GM19468 (cell line): Measurements from ENCODE around the gene S100A6.
"Not testable (repeated sequence)": the region's sequence is repeated elsewhere in the genome, so short reads cannot be mapped to it uniquely, and the experiment has no call there.

Experiments used
- ATAC-seq: cut with Tn5 transposase; IDR thresholded peaks from one replicate; pipeline ENCODE4 v1.9.1; 2021; ENCODE audit warnings: mild to moderate bottlenecking, moderate library complexity, moderate number of reproducible peaks; ENCODE audit not compliant: unreplicated experiment; ENCODE audit errors: extremely low read depth

S100A6 gene

DNA sequence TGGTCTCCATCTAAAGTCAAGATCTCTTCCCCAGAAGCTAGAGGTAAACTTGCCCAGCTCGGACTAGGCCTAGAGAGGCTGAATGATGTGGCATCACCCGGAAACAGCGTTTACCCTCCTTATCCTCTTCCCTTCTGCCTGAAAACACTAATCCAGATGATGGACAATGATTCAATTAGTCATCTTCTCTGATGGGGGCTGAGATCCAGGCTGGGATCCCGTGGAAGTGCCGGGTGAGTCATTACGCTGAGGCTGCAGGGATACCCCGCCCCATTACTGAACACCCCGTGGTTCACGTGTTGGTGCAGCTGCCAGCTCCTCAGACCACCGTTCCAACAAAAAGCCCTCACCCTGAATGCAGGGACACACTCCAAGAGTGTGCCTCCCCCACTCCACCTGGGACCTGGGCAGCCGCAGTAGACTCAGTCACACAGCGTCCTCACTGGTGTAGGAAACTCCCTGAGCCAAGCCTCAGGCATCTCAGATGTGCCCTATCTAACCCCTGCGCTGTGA is 2.0 kb downstream of the S100A6 start:
- ATAC-seq: no peak

DNA sequence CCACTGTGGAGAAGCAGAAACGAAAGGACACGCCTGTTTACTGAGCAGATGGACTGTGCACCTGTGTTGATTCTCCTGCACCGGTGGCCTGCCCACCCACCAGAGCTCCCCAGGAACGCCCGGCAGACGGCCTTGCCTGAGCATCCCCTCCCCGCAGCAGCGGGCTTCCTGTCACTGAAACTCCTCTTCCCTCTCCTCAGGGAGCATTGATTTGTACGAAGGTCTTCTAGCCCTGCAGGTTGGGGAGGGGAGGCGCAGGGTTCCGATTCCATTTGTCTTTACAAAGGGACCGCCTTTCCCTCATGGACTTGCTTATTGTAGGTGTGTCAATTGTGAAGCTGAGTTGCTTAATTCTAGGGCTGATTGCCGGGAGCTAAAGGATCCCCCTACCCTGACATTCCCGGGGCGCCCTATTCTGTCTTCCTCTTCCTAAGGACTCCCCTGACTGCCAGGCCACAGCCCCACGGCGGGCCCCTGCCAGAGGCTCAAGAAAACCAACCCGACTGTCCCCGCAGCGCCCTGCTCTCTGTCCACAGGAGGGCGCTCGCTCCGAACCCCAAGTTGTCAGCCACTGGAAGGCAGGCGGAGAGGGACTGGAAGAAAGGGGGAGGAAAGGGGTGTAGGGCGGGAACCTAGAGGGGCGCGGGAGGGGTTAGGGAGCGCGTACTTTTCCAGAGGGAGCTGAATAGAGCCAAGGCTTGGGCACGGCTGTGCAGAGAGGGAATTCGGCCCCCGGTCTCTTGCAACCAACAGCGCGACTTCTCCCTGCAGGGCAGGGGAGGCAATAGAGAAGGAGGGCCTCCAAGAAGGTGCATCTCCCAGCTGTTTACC is 2.8 kb downstream of the S100A6 start:
- no peak for ATAC-seq

DNA sequence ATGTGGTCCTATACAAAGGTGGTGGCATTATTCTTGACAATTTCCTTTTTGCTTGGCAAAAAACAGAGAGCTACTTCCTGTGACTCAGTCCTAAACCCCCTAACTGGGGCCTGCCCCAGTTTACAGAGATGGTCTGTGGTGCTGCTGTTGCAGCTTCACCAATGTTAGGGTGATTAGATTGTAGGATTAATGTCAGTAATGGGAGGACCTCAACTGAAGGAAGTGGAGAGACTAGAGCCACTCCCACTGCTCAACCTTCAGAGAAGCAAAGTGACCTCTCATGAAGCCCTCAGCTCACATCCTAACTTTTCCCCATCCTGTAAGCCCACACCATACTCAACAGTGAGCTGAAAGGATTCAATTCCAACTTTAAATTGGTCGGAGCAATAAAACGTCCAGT is 3.6 kb downstream of the S100A6 start:
- no peak for ATAC-seq

DNA sequence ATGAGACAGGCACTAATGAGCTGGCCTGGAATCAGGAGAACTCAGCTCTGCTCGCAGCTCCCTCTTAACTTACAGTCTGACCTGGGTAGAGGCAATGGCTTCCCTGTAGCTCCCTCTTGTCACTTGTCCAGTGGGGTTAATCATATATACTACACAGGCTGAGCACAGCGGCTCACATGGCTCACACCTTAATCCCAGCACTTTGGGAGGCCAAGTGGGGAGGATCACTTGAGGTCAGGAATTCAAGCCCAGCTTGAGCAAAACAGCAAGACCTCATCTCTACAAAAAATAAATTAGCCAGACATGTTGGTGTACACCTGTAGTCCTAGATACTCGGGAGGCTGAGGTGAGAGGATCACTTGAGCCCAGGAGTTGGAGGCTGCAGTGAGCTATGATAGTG is 4.2 kb downstream of the S100A6 start:
- no peak for ATAC-seq

DNA sequence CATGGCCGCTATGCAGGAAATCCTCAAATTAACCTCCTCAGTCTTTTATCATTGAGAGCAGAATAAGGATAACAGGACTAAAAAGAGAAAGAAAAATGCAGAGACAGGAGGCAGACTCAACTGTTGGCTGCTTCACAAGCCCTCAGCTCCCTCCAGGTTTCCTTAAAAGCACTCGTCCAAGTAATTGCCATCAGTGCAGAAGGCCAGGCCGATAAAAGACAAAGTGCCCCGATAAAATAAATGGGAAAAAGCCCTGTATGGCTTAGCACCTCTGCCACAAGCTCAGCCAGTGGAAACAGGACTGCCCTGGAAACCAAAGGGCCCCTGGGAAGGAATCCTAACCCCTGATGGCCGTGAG is 8.1 kb downstream of the S100A6 start:
- ATAC-seq: no peak

DNA sequence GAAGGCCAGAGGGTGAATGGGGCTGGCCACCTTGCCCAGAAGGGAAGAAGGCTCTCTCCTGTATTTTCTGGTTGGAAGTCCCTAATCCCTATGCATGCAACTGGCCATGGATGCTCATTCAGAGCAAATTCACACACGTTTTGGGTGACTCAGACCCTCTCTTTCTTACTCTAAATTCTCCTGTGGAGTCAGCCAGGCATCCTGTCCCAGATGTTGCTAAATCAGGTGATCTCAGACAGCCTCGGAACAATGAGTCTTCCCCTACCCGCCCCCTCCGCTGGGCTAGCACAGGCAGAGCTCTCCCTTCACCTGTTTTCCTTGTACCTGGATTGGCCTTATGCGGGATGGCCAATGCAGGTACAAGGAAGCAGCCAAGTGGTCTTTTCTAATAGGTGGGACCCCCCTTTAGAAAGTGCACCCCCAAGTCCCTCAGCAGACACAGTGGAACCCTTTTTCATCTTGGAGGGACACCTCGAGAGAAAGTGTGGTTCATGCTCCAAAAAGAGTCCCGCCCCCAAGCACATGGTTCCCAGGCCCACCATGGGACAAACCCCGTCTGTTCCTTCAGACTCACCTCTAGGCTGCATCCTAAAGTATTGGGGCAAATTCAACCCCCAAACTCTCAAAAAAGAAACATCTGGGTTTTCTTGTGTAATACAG is 8.6 kb downstream of the S100A6 start:
- no peak for ATAC-seq

DNA sequence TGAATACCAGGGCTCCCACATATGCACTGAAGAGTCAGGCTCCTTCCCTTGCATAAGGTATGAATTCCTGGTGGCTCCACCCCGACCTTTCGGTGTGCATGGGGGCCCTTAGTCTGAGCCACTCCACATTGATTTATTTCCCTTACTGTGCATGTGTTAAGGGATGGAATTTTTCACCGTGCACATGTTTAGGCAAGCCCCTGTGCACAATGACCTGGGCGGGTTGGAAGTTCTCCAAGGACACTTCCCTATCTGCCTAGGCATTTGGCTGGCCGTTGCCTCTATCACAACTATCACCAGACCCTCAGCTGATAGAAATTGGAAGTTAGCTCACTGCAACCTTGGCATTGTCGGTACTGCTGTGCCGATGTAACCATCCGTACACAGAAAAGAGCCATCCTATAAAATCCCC is 9.7 kb downstream of the S100A6 start:
- ATAC-seq: no peak

DNA sequence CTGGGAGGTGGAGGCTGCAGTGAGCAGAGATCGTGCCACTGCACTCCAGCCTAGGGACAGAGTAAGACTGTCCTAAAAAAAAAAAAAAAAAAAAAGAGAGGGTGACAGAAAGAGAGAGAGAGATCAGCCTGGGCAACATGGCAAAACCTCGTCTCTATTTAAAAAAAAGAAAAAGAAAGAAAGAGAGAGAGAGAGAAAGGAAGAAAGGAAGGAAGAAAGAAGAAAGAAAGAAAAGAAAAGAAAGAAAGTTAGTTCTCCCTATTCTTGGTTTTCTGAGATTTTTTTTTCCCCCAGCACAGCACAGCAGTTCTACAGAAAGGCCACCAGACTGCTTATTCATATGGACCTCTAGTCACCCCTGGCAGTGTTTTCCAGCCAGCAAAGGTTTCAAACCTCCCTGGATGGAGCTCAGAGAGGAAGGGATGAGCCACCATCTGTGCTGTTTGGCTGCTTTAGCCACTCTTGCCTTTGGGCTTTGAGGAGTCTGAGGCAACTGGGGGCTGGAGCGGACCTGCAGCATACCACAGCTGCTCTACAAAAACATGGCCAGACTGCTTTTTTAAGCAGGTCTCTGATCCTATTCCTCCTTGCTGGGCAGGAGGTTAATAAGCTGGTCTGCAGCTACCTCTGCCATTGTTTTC is 10.6 kb downstream of the S100A6 start:
- no peak for ATAC-seq

DNA sequence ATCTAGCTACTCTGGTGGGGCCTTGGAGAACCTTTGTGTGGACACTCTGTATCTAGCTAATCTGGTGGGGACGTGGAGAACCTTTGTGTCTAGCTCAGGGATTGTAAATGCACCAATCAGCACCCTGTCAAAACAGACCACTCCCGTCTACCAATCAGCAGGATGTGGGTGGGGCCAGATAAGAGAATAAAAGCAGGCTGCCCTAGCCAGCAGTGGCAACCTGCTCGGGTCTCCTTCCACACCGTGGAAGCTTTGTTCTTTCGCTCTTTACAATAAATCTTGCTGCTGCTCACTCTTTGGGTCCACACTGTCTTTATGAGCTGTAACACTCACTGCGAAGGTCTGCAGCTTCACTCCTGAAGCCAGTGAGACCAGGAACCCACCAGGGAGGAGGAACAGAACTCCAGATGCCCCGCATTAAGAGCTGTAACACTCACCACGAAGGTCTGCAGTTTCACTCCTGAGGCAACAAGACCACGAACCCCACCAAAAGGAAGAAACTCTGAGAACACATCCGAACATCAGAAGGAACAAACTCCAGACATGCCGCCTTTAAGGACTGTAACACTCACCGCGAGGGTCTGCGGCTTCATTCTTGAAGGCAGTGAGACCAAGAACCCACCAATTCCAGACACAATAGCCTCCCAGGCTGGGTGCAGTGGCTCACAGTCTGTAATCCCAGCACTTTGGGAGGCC is 13.3 kb downstream of the S100A6 start:
- not testable (repeated sequence) for ATAC-seq

DNA sequence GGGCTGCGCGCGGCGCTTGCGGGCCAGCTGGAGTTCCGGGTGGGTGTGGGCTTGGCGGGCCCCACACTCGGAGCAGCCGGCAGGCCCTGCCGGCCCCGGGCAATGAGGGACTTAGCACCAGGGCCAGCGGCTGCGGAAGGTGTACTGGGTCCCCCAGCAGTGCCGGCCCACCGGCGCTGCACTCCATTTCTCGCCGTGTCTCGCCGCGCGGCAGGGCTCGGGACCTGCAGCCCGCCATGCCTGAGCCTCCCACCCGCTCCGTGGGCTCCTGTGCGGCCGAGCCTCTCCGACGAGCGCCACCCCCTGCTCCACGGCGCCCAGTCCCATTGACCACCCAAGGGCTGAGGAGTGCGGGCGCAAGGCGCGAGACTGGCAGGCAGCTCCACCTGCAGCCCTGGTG is 14.0 kb downstream of the S100A6 start:
- not testable (repeated sequence) for ATAC-seq

DNA sequence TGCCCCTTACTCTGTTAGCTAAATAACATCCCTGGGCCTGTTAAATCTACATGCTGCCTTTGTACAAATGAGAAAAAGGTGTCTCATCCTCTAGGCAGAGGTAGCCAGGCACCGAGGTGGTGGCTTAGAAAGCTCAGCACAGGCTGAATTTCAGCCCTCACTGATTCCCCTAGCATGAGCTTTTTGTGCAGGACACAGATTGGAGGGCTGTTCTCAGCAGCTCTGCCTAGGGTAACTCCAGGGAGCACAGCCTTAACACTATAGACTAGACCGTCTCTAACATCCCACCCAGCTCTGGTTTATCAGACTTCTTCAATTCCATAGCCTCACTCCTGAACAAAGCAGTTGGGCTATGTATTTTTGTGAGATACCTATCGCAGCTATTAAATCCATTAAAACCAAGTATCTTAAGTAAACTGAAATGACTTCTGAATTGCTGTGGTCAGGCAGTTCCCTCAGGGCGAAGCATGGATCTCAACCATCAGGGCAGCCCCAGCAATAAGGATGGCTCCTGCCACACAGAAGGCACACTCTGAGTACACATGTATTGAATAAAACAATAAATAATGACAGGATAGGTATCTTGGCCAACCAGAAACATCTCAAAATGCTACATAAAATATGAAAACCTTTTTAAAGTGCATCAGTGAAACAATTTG is 14.8 kb downstream of the S100A6 start:
- ATAC-seq: no peak

DNA sequence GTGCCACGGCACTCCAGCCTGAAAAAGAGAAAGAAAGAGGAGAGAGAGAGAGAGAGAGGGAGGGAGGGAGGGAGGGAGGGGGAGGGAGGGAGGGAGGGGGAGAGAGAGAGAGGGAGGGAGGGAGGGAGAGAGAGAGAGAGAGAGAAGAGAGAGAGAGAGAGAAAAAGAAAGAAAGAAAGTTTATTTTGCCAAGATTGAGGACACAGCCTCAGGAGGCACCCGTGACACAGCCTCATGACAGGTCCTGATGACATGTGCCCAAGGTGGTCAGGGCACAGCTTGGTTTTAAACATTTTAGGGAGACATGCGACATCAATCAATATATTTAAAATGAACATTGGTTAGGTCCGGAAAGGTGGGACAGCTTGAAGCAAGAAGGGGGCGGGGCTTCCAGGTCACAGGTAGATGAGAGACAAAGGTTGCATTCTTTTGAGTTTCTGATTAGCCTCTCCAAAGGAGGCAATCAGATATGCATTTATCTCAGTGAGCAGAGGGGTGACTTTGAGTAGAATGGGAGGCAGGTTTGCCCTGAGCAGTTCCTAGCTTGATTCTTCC is 15.6 kb downstream of the S100A6 start:
- not testable (repeated sequence) for ATAC-seq

DNA sequence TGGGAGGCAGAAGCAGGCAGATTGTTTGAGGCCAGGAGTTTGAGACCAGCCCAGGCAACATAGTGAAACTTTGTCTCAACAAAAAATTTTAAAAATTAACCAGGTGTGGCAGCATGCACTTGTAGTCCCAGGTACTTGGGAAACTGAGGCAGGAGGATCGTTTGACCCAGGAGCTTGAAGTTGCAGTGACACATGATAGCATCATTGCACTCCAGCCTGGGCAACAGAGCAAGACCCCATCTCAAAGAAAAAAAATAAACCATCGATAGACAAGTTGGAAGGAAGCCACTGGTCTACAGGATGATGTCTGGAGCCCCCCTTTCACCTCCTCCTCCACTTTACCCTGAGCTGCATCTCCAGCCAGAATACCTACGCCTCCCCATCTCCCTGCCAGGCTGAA is 16.5 kb downstream of the S100A6 start:
- ATAC-seq: no peak

DNA sequence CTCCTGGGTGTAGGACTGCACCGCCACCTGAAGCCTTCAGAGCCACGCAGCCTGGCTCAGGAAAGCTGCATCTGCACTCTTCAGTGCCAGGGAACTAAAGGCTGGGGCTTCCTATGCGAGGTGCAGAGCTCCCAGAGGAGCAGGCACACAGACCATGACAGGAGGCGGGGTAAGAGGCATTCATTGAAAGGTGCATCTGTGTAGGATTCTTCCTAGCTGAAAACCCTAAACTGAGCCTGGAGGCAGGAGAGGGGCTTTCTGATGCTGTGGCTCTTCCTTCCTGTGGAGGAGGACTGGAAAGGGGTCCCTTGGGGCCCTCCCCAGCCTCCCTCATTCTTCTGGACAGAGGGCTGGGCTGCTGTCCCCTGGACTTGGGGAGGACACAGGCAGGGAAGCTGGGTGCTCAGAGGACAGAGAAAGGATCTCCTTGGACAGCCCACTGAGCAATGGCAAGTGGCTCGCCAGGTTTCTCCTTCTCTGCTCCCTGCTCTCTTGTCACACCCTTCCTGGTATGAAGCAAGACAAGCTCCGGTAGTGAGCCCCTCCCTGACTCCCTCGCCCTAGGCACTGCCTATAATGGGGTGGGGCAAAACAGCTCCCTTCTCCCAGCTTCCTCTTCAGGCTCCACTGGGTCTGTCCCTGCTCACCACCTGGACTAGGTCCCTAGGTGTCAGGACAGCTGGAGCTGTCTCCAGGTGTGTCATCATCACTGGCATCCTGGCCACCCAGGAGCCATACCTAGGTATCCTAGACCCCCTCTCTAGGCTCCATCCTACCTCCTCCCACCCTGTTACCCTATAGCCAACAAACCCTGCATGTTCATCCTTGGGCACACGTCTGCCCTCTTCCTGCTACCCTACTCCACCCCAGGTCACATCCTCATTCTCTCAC is 20.0 kb downstream of the S100A6 start:
- ATAC-seq: no peak

DNA sequence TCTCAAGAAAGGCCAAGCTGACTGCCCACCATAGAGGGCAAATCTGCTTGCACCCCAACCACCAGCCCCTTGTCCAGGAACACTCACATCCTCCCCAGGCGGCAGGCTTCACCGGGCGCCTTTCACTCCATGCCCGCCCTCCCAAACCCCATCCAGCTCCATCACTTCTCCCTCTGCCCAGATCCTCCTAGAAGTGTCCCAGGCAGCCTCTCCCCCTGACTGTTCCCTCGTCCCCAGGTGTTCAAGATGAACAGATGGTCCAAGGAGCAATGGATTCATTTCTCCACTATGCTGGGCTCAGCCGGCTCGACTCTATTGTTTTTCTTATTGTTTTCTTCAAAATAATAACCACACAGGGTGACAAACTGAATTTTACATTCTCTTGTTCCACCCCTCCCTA is 22.1 kb downstream of the S100A6 start:
- no peak for ATAC-seq

DNA sequence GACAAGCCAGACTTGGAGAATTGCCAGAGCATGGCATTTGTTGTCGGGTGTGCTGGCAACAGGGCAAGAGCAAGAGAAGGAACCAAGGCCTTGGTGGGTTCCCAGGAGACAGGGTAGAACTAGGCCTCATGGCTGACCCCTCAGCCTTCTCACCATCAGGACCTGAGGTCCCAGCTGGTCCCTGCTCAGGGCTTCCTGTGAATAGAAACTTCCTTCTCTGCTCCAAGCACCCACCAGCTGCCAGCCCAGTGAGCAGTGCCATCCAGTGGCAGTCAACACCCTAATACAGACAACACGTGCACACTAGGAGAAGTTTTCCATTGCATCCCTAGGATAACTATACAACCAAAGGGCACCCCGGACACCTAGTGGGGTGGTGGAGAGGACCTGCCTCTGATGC is 22.8 kb downstream of the S100A6 start:
- ATAC-seq: no peak

DNA sequence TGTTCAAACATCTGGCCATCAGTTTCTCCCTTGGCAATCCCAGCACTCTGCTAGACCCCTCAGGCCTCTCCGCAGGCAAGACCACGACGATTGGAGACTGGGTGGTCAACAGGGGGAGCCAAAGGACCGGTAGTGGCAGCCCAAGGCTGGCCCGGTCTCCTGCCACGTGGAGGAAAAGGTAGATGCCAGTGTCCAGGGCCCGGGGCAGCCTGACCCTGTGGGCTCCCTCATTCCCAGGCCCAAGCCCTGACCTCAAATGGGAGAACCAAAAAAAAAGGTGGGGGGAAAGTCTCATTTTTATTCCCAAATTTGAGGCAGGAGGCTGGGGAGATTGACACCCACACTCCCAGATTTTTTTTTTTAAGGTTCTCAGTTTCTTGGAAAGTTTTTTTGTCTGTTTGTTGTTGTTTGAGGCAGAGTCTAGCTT is 24.8 kb downstream of the S100A6 start:
- no peak for ATAC-seq

DNA sequence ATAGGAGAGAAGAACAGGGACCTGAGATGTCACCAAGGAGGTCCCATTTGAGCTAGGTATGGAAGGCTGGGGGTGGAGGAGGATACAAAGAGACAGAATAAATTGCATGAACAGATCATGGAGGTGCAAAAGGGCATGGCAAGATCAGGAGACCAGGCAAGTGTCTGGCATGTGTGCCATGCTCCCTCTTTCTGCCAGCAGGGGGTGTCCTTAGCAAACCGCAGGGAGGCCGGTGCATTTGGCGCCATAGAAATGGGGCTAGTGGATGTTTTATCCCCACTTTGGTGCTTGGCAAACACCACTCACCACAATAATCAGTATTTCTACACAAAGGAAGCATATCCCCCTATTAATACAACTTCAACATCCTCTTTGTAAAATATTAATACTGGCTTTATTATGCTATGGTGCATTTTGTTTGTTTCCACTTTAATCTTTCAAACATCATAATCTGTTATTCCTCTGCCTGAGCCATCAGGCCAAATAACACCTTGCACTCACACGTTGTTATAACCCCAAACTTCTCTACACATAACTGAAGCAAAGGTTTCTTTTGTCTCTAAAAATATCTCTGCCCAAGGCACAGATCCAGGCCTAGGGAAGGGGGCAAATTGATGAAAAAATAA is 25.9 kb downstream of the S100A6 start:
- no peak for ATAC-seq
